CD8-positive, alpha-beta memory T cell (primary cell): ENCODE results near the gene SLC41A2. TPM values are rescaled to one million over a fixed set of nuclear protein-coding genes. Genes with fewer than 3 reads are reported as not detected.
"Not testable (repeated sequence)": the region's sequence is repeated elsewhere in the genome, so short reads cannot be mapped to it uniquely, and the experiment has no call there.

ENCODE experiments used
- CTCF ChIA-PET: fragments of 350-600 bp; sonication (Branson Sonifier 250); formaldehyde crosslinking; loops from one replicate; lab custom pipeline; 2021; ENCODE audit warnings: antibody characterized with exemption; lab: Charles Lee
- POLR2A ChIA-PET: fragments of 350-600 bp; sonication (Branson Sonifier 250); formaldehyde crosslinking; loops from one replicate; lab custom pipeline; 2021; ENCODE audit warnings: antibody characterized with exemption; lab: Charles Lee
- DNase-seq, 5 donors: peaks; one replicate each; pipeline versions ENCODE4 v3.0.0 to v3.0.0-alpha.2; 2020 to 2022; ENCODE audit warnings: mixed read lengths in 1 of 5
- H3K27ac ChIP-seq: one replicate; pipeline ENCODE4 v1.7.0; 2013; ENCODE audit warnings: low read depth, mild to moderate bottlenecking, low read length, moderate library complexity
- H3K27me3 ChIP-seq: 2 replicates; pipeline ENCODE4 v1.7.0; 2013; ENCODE audit warnings: low read length, mild to moderate bottlenecking; ENCODE audit not compliant: insufficient read depth, poor library complexity, severe bottlenecking
- H3K36me3 ChIP-seq: 2 replicates; pipeline ENCODE4 v1.7.0; 2013; ENCODE audit warnings: mild to moderate bottlenecking, low read length, moderate library complexity; ENCODE audit not compliant: insufficient read depth
- H3K4me1 ChIP-seq: 2 replicates; pipeline ENCODE4 v1.7.0; 2013; ENCODE audit warnings: mild to moderate bottlenecking, low read length, moderate library complexity; ENCODE audit not compliant: insufficient read depth
- H3K4me3 ChIP-seq: 2 replicates; pipeline ENCODE4 v1.7.0; 2013; ENCODE audit warnings: mild to moderate bottlenecking, low read length
- H3K9me3 ChIP-seq: 2 replicates; pipeline ENCODE4 v1.7.0; 2013; ENCODE audit warnings: mild to moderate bottlenecking, low read length
- H3K27ac Mint-ChIP-seq, 8 donors: one replicate each; pipeline ENCODE4 v1.8.0; 2020 to 2021; ENCODE audit warnings: mixed read lengths in 8 of 8, mild to moderate bottlenecking in 6 of 8, inconsistent platforms in 3 of 8, moderate library complexity in 3 of 8
- H3K27me3 Mint-ChIP-seq, 2 donors: one replicate each; pipeline ENCODE4 v1.8.0; 2020 to 2021; ENCODE audit warnings: mixed read lengths in 2 of 2, mild to moderate bottlenecking in 1 of 2, moderate library complexity in 1 of 2
- H3K36me3 Mint-ChIP-seq, 3 donors: one replicate each; pipeline ENCODE4 v1.8.0; 2020 to 2021; ENCODE audit warnings: mixed read lengths in 3 of 3, inconsistent platforms in 1 of 3, mild to moderate bottlenecking in 1 of 3
- H3K4me1 Mint-ChIP-seq, 3 donors: one replicate each; pipeline ENCODE4 v1.8.0; 2020 to 2021; ENCODE audit warnings: mixed read lengths in 3 of 3, inconsistent platforms in 1 of 3, mild to moderate bottlenecking in 1 of 3
- H3K4me3 Mint-ChIP-seq, 7 donors: one replicate each; pipeline ENCODE4 v1.8.0; 2020 to 2021; ENCODE audit warnings: mixed read lengths in 7 of 7, mild to moderate bottlenecking in 6 of 7, moderate library complexity in 4 of 7, inconsistent platforms in 2 of 7
- H3K9me3 Mint-ChIP-seq, 5 donors: one replicate each; pipeline ENCODE4 v1.8.0; 2020 to 2022; ENCODE audit warnings: mixed read lengths in 5 of 5, mild to moderate bottlenecking in 3 of 5, moderate library complexity in 2 of 5, inconsistent platforms in 1 of 5
- polyA plus RNA-seq: library from polyadenylated mRNA; unstranded; fragments of 300-500 nt; fragmentation: Illumina TruSeq; gene quantifications from one replicate; pipeline ENCODE4 v1.2.3, GENCODE V29; 2021
- total RNA-seq, 2 experiments: library from RNA; stranded (reverse); gene quantifications; one replicate each; pipeline ENCODE4 v1.2.3, GENCODE V29; 2021

The SLC41A2 gene
- total and polyA plus RNA-seq, 3 experiments from 2014 or later: 5.9 to 6.8 TPM; not detected in 1

- no peak for DNase-seq
- peaks cover 14 to 71% (median 36%) of the 10 kb centered on the region in 3 donors for H3K36me3 Mint-ChIP-seq
- Histone ChIP-seq H3K27ac (no peak overlapping the region), H3K9me3 (no peaks in the 10 kb centered on the region), H3K36me3 (peaks cover 16% of the 10 kb centered on the region), H3K4me1 (peaks cover 12% of the 10 kb centered on the region), H3K4me3 (no peak overlapping the region), H3K27me3 (no peaks in the 10 kb centered on the region)
- CTCF ChIA-PET: no interaction called here
- H3K4me3 Mint-ChIP-seq: no peak overlapping the region
- no peaks in the 10 kb centered on the region for H3K9me3 Mint-ChIP-seq
- POLR2A ChIA-PET: no interaction called here
- H3K4me1 Mint-ChIP-seq: peaks cover 26 to 34% (median 33%) of the 10 kb centered on the region in 3 donors
- H3K27ac Mint-ChIP-seq: no peak overlapping the region
- H3K27me3 Mint-ChIP-seq: no peaks in the 10 kb centered on the region
These were observed 32.9 kb upstream of the SLC41A2 start for GRCh38 chr12:104990950-104991349.

GRCh38 chr12:104986022-104986941 is 28.2 kb upstream of the SLC41A2 start, which contains the start of gene NOPCHAP1:
Gene NOPCHAP1 (plus strand): TSS chr12:104986316. CDS start chr12:104986353, 37 bp downstream.
- Mint-ChIP-seq H3K27me3 (peaks cover 9 to 22% of the 10 kb centered on the region in 2 donors), H3K4me3 (peak within 1 kb of the TSS; percentile 86 to 96 (median 90)), H3K27ac (peak within 1 kb of the TSS in 7 of 8 donors; percentile 55 to 87 (median 77)), H3K9me3 (no peaks in the 10 kb centered on the region), H3K4me1 (peaks cover 31 to 45% (median 44%) of the 10 kb centered on the region in 3 donors), H3K36me3 (peaks cover 11 to 29% (median 14%) of the 10 kb centered on the region in 3 donors)
- DNase-seq: peak; percentile 73 to 87 (median 84)
- POLR2A ChIA-PET: no interaction called here
- Histone ChIP-seq H3K4me3 (peak within 1 kb of the TSS; percentile 79), H3K36me3 (no peaks in the 10 kb centered on the region), H3K9me3 (no peaks in the 10 kb centered on the region), H3K27me3 (no peaks in the 10 kb centered on the region), H3K27ac (peak within 1 kb of the TSS; percentile 62), H3K4me1 (peaks cover 18% of the 10 kb centered on the region)
- CTCF ChIA-PET: interaction anchor here (1.6 kb wide), 1 partner anchor 27 kb away, joined by 5 read pairs; no protein-coding TSS in a partner anchor

GRCh38 chr12:104985206-104985605 is 27.1 kb upstream of the SLC41A2 start:
- no peak overlapping the region for H3K4me3 ChIP-seq
- Mint-ChIP-seq H3K4me1 (peaks cover 31 to 45% (median 44%) of the 10 kb centered on the region in 3 donors), H3K4me3 (peak overlapping the region; percentile 86 to 96 (median 90)), H3K27ac (peak overlapping the region in 3 of 8 donors; percentile 26 to 87 (median 43)), H3K36me3 (peaks cover 11 to 20% (median 11%) of the 10 kb centered on the region in 3 donors), H3K9me3 (no peaks in the 10 kb centered on the region), H3K27me3 (peaks cover 9 to 25% of the 10 kb centered on the region in 2 donors)
- no peak for DNase-seq
- no peaks in the 10 kb centered on the region for H3K27me3 ChIP-seq
- no peaks in the 10 kb centered on the region for H3K9me3 ChIP-seq
- no peaks in the 10 kb centered on the region for H3K36me3 ChIP-seq
- H3K27ac ChIP-seq: no peak overlapping the region
- CTCF ChIA-PET: no interaction called here
- POLR2A ChIA-PET: no interaction called here
- peaks cover 18% of the 10 kb centered on the region for H3K4me1 ChIP-seq

- H3K36me3 ChIP-seq, DNase-seq, POLR2A ChIA-PET, H3K4me3 Mint-ChIP-seq, H3K27ac ChIP-seq, H3K27me3 Mint-ChIP-seq, H3K27ac Mint-ChIP-seq, H3K9me3 Mint-ChIP-seq, H3K4me1 ChIP-seq, H3K9me3 ChIP-seq, H3K4me1 Mint-ChIP-seq, H3K4me3 ChIP-seq, H3K27me3 ChIP-seq, H3K36me3 Mint-ChIP-seq: not testable (repeated sequence)
- CTCF ChIA-PET: interaction anchor here (1.1 kb wide), 1 partner anchor 20 kb away, joined by 3 read pairs; the partner anchor contains the start of gene SLC41A2
These were observed 19.6 kb upstream of the SLC41A2 start for GRCh38 chr12:104977688-104978087.

- Mint-ChIP-seq H3K9me3 (no peaks in the 10 kb centered on the region), H3K27ac (no peak overlapping the region), H3K4me3 (no peak overlapping the region), H3K36me3 (no peaks in the 10 kb centered on the region), H3K27me3 (peaks cover 2 to 7% of the 10 kb centered on the region in 2 donors), H3K4me1 (no peaks in the 10 kb centered on the region)
- Histone ChIP-seq H3K36me3 (no peaks in the 10 kb centered on the region), H3K4me1 (no peaks in the 10 kb centered on the region), H3K27me3 (no peaks in the 10 kb centered on the region), H3K9me3 (no peaks in the 10 kb centered on the region), H3K27ac (no peak overlapping the region), H3K4me3 (no peak overlapping the region)
- no peak for DNase-seq
- CTCF ChIA-PET: interaction anchor here (1.1 kb wide), 1 partner anchor 19 kb away, joined by 3 read pairs; the partner anchor contains the start of gene SLC41A2
- POLR2A ChIA-PET: no interaction called here
These were observed 18.6 kb upstream of the SLC41A2 start for GRCh38 chr12:104976703-104977102.

GRCh38 chr12:104975587-104976343 is 17.7 kb upstream of the SLC41A2 start:
- no peaks in the 10 kb centered on the region for H3K27me3 ChIP-seq
- Mint-ChIP-seq H3K9me3 (no peaks in the 10 kb centered on the region), H3K36me3 (no peaks in the 10 kb centered on the region), H3K4me1 (no peaks in the 10 kb centered on the region), H3K27me3 (peaks cover 2% of the 10 kb centered on the region in 2 donors), H3K4me3 (no peak overlapping the region), H3K27ac (peak overlapping the region in 1 of 8 donors; percentile 65)
- H3K4me3 ChIP-seq: no peak overlapping the region
- H3K4me1 ChIP-seq: no peaks in the 10 kb centered on the region
- H3K9me3 ChIP-seq: no peaks in the 10 kb centered on the region
- H3K27ac ChIP-seq: no peak overlapping the region
- no peak for DNase-seq
- ChIA-PET POLR2A (no interaction called here), CTCF (no interaction called here)
- no peaks in the 10 kb centered on the region for H3K36me3 ChIP-seq

- Histone ChIP-seq H3K9me3 (no peaks in the 10 kb centered on the region), H3K36me3 (no peaks in the 10 kb centered on the region), H3K27me3 (no peaks in the 10 kb centered on the region), H3K4me1 (no peaks in the 10 kb centered on the region), H3K4me3 (no peak overlapping the region), H3K27ac (no peak overlapping the region)
- Mint-ChIP-seq H3K9me3 (no peaks in the 10 kb centered on the region), H3K27ac (no peak overlapping the region), H3K4me3 (no peak overlapping the region), H3K4me1 (no peaks in the 10 kb centered on the region), H3K27me3 (peaks cover 2% of the 10 kb centered on the region in 2 donors), H3K36me3 (no peaks in the 10 kb centered on the region)
- ChIA-PET POLR2A (no interaction called here), CTCF (no interaction called here)
- DNase-seq: no peak
These were observed 16.7 kb upstream of the SLC41A2 start for GRCh38 chr12:104974626-104975290.
